NB4 (cell line): ENCODE results near the gene CRTC1.

ENCODE experiments used
- CTCF ChIP-seq: IDR thresholded peaks from one replicate; pipeline ENCODE4 v1.5.1; 2012; ENCODE audit warnings: low read depth, low read length
- MYC ChIP-seq: IDR thresholded peaks from 2 replicates; pipeline ENCODE4 v1.6.1; 2011; ENCODE audit warnings: low read depth, low read length
- POLR2A ChIP-seq: IDR thresholded peaks from 2 replicates; pipeline ENCODE4 v1.6.1; 2011; ENCODE audit warnings: mild to moderate bottlenecking; ENCODE audit not compliant: insufficient read length; ENCODE audit errors: extremely low read depth
- TF ChIP-seq, protein P1 (sequence below): IDR thresholded peaks from 2 replicates; pipeline ENCODE4 v1.6.1; 2011; ENCODE audit warnings: low read depth, low read length

- no peak for TF ChIP-seq CTCF
- TF ChIP-seq POLR2A = no peak
- TF ChIP-seq MYC = no peak
- TF ChIP-seq, protein P1, sequence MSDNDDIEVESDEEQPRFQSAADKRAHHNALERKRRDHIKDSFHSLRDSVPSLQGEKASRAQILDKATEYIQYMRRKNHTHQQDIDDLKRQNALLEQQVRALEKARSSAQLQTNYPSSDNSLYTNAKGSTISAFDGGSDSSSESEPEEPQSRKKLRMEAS = no peak
Measured at GRCh38 chr19:18736415-18737336, 53.2 kb downstream of the CRTC1 start.
